HG03354 (cell line): Measurements from ENCODE around the gene NOD1.

Experiments
- ATAC-seq: cut with Tn5 transposase; IDR thresholded peaks from one replicate; pipeline ENCODE4 v1.9.1; 2021; ENCODE audit warnings: mild to moderate bottlenecking; ENCODE audit not compliant: unreplicated experiment, poor library complexity, severe bottlenecking

NOD1 gene

DNA sequence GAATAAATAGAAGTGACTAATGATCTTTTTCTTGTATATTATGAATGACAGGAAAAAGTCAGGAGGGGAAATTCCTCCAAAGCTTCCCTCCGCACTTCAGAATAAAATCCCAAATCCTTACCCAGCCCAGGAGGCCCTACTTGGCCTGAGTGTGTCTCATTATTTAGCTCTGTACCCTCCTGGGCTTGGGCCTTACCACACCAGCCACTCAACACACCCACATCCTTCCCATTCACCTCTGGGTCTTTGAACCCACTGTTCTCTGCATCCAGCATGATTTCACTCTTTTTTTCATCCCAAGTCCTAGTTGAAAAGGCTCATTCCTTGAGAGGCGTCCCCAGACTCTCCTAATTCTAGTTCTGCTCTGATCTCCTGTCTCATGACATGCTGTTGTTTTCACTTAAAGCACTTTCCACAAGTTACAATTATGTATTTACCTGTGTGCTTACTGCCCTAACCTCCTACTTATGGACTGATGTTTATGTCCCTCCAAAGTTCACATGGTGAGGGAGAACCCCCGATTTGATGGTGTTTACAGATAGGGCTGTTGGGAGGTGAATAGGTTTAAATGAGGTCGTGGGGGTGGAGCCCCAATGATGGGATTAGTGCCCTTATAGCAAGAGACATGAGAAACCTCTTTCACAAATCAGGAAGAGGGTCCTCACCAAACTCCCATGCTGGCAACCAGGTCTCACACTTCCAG is 6.4 kb downstream of the NOD1 start:
- no peak for ATAC-seq

DNA sequence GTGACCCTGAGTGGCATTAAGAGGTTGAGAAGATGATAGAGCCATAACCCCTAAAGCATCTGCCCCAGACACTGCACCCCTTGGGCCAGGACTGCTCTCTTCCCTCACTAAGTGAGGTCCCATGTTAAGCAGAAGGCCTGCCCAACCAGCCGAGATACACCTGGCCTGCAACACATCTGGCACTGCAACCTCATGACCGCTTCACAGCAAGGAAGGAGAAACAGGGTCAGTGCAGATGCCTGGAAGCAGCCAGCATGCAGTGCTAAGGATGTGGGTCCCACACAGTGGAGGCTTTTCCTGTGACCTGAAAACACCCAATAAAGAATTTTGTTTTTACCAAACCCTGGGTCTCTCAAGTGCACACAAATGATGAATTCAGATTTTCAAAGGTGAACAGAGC is 7.4 kb downstream of the NOD1 start:
- ATAC-seq, result no peak

DNA sequence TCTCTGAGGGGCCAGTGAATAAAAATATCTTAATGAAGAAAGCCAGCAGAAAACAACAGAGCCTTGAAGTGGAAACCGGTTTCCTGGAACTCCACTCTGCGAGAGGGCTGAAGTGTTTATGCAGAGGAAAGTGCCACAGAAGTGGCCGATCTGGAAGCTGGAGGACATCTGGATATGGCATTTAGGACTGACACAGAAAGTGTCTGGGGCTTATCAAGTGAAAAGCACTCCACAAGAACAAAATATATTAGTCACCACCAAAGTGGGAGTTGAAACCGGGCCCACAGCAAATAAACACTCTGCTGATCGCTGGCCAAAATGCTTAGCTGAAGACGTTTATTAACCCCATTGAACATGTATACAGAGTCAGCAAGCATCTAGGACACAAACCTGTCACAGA is 7.8 kb downstream of the NOD1 start:
- no peak for ATAC-seq

DNA sequence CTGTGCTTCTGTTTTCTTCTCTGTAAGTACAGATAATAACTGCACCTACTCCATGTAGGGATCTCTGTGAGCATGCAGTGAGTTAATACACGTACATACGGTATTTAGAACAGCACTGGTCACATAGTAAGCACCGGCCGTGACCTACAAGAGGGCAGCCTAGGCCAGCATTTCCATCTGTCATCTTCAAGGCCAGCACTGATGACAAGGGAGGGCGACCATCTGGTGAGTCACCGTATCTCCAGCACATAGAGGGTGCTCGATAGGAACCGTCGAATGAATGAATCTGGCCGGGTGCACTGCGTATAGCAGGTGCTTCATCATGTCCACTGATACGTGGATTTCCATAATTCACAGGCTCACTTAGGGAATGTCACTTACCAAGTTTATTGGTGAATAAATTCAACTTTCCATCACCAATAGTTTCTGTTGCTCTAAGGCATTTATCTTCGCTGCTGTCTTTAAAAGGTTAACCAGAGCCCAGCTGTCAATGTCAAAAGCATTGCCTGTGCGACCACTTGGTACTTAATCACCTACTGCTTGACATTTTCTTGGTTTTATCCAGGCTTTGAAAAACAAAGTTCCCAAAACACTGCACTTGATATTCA is 8.3 kb downstream of the NOD1 start:
- no peak for ATAC-seq

DNA sequence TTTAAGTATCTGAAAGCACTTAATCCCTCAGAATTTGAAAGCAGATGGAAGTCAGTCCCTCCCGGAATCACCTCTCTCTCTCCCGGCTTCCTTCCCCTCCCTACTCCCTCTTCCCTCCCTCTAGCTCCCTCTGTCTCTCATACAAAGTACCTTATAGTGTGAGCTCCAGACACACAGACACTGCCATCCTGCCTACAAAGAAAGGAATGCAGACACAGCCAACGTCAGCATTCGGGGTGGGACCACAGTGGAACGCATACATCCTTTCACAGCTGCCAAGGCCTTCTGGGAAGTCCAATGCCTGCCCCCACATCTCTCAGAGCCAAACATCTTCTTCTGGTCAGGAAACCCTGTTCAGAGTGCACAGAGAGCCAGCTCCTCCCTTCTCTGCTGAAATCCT is 9.3 kb downstream of the NOD1 start:
- no peak for ATAC-seq

DNA sequence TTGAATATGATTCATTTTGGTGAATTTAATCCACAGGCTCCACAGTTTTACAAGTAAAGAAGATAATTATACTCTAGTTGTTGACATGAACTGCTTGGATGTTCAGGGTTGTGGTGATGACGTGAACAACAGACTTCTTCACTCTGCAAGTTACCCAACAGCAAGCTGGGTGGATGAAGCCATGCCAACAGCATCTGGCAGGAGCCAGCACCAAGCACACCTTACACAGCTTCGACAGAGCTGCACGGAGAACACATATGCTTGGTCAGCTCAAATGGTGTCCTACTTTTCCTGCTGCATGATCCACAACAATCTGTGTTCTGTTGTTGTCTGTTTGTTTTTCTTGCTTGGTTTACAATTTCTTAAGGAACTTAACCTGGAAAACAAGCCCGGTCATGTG is 9.8 kb downstream of the NOD1 start:
- ATAC-seq, result no peak

DNA sequence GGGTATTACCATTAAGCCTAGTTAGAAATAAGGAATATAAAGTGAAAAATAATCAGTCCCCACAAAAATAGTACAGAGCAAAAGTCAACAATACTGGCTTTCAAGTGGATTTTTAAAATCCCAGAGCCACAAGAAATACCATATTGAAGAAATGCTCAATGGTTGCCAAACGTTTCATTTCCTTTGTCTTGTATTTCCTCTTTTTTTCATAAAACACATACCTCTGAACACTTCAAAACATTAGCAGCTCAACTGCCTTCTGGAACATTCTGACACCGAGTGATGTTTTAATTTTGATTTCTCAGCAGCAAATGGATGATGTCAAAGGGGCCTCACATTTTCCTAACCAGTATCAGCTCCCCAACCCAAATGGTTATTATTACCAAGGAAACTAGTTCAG is 10.5 kb downstream of the NOD1 start:
- no peak for ATAC-seq

DNA sequence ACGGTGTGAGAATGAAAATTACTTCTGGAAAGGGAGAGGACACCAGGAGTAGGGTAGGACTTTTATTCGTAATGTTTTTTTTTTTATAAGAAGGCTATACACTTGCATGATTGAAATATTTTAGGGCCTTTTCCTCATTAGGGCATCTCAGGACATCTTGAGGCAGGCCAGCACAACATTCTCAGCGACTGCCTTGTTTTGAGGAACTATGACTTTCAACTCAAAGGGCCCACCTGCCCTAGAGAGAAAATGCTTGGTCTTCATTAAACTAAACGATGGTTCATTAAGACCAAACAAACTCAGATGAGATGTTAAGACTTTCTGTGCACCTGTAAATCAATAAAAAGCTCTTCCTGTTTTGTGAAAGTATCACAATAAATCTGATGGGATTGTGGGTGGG is 11.3 kb downstream of the NOD1 start:
- ATAC-seq, result no peak

DNA sequence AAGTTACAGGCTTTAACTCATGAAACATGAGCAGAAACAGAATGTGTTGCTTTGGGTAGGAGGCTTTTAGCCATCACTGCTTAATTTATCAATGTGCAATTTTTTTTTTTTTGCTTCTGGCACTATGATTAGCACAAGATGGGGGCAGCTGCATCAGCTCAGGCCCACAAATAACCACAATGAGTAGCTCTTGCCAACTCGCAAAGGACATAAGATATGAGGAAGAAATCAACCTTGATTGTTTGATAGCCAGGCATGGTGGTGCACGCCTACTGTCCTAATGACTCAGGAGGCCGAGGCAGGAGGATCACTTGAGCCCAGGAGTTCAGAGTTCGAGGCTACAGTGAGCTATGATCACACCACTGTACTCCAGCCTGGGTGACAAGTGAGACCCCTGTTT is 12.3 kb downstream of the NOD1 start:
- ATAC-seq, result no peak

DNA sequence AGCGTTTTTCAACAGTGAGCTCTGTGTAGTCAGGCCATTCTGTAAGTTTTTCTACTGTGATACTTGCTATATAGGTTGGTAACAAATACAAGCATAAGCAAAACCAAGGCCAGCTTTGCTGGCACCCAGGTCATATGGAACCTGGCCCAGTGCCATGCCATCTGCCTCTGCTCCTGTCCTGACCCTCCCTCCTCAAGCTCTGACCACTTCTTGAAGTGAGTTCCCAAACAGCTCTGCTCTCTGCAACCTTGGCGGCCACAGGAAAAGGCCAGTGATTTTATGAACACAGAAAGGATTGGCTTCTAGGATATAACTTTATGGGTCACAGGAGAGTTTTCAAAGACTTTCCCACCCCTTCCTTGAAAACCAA is 12.8 kb downstream of the NOD1 start:
- ATAC-seq, result no peak

DNA sequence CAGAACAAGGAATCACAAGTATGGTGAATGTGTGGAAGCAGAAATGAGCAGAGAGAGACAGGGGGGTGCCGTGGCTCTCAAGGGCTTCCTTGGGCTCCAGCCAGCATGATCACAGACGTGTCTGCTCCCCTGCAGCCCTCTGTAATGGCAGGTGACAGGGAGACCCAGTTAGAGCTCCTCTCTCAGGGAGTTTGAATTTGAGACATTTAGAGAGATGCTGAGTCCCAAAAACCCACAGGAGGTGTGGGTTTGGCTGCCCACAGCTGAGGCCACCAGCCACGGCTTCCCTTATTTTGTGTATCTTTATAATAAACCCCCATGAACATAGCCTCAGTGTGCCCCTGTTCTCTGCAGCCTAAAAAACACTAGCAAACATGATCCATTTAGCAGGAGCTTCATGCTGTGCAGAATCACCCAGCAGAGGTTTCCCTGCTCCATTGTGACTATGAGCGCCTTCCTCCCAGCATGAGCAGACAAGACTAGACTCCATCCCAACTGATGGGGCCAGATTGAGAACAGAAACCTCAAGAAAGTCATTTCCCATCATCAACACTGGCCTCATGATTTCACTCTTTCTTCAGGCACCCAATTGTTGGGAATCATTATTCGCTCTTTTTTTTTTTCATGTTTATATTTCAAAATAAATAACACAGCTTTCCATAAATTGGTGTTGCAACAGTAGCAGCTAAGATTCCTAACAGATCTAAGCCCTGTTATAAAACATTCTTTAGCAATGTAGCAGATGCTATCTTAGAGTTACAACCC is 13.4 kb downstream of the NOD1 start:
- ATAC-seq, result no peak

DNA sequence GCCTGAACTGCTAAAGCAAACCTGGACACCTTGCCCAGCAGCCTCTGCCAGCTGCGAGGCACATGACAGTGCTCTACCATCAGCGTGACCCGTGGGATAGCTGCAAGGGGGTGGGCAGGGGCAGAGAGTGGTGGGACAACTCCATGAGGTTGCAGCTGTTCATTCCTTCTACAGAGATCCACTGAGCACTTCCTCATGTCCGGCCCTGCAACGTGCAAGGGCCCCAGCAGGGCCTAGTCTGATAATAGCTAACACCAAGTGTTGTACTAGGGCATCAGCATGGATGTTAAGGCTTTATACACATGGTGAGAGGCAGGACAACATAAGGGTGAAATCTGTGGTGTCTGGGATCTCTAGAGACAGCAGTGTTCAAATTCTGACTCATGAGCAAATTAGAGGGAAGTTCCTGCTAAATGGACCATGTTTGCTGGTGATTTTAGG is 14.3 kb downstream of the NOD1 start:
- peak; percentile 61 for ATAC-seq

DNA sequence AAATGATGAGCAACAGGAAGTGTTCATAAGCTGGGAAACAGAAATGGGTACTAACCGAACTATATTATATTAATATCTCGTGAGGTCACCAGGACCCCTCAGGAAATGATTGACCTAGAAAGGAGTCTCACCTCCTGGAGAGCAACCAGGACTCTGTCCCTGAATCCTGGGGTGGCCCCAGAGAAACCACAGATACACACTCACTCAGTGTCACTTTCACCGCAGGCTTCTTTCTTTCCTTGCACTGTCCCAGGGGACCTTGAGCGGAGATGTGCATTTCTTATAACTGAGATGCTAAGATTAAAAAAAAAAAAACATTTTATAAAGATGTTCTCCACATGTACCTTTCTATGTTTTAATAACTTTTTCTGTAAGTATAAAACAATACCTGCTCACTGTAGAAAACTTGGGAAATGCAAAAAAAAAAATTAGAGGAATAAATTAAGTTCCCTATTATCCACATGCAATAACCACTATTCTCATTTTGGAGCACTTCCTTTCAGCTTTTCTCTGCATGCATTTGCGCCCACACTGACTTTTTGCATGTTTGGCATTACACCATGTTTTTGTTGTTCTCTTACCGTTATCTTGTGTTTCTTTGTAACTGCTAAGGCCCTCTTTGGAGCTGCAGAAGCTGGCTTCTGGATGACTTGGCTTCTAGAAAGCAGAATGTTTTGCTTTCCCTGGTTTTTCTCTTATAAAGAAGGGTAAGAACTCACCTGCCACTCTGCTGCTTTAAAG is 15.0 kb downstream of the NOD1 start:
- peak; percentile 65 for ATAC-seq

DNA sequence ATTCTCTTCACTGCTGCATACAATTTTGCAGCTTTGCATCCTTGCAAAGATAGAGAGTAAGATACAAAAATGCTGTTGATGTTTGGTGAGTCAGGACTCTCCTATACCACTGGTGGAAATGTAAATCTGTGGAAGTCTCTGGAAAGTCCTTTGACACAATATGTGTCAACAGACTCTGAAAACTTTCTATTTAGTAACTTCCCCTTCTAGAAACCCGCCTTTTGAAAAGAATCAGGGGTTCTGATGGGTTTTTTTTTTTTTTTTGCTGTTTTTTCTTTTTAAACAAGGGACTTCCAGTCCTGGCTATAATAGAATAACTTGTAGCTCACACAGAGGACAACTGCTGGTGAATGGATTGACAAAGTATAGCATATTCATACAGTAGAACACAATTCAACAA is 16.4 kb downstream of the NOD1 start:
- no peak for ATAC-seq

DNA sequence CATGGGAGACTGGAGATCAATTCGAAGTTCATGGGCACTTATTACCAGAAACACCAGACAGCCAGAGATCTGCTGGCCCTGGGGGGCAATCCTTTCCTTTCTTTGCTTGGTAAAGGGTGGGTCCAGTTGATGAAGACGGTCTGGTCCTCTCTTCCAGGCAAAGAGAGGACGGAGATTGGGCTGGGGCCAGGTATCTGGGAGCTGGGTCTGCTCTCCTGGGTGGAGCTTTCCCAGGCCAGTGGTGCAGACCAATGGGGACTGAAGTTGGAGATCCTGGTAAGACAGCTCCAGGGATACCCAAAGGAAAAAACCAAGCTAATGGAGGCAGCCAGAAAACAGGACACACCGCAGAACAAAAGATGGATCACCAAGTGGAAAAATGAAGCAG is 18.3 kb downstream of the NOD1 start:
- no peak for ATAC-seq

DNA sequence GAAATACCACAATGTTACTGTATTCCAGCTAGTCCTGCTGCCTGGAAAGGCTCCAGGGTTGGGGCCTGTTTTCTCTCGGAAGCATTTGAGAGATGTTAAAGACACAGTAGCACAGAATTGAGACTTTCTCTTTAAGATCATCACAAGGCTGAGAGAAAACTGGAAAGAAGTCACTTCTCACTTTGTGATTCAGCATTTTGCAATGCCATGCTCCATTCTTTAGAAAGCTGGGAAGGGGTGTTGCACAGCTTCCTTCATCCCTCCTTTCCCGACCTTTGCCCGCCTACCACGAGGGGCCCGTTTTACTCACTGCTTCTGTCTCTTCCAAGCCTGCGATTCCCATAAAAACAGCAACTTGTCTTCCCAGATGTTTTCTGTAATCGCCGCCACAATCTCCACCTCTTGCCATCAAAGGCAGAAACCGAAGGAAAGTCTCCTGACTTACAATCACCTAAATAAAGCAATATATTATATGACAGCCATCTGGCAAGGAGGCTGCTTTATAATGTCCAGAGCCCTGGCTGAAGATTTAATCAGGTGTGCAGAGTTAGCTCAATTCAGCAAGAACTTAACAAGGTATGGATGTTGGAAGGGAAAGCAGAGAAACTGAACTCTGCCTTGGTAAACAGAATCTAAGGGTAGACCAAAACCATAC is 18.9 kb downstream of the NOD1 start:
- no peak for ATAC-seq

DNA sequence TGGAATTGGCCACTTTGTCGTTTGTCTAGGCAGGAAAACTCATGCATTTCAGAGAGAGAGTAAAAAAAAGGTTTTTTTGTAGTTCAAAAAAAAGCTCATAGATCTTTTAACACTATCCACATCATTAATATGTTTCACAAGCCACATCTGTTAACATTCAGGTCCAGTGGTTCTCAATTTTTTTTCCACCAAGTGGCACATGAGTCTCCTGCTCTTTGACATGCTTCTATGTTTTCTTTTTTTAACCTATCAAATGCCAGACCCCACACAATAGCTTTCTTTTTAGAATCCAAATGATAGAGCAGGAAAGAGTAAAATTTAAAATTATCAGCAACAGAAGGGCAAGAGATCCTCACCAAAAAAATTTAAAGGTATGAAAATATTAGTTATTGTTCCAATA is 20.3 kb downstream of the NOD1 start:
- ATAC-seq, result no peak

DNA sequence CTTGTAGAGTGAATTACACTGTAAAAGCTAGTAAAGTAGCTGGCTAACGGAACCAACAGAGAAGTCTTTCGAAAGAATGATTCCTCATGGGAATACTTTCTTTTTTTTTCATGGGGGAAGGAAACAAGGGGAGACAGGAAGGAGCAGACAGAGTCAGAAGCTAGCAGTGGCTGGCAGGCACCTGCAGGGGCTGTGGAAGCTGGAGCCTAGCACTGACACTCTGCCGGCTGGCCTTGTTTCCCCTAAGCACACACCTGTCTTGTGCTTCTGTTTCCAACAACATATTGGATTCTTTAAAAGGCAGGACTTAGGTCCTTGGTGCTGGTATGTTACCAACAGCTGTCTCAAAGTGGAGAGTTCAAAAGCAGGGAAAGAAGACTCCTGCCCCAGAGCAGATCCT is 24.7 kb downstream of the NOD1 start:
- no peak for ATAC-seq

DNA sequence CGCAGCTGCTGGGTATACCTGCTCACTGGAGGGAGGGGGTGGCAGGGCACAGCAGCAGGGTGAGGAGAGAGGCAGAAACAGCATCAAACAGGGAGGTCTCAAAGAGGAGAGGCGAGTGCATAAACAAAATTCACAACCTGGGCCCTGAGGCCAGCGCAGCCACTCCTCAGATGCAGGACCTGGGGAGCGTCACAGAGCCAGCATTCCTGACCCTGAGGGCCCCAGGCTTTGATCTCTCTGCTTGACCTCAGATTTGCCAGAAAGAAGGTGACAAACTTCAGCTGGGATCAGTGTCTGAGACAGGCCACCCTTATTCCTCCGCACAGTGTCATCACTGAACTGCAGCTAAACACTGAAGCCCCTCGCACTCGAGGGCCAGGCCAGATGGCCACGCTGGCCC is 25.6 kb downstream of the NOD1 start:
- ATAC-seq, result no peak

DNA sequence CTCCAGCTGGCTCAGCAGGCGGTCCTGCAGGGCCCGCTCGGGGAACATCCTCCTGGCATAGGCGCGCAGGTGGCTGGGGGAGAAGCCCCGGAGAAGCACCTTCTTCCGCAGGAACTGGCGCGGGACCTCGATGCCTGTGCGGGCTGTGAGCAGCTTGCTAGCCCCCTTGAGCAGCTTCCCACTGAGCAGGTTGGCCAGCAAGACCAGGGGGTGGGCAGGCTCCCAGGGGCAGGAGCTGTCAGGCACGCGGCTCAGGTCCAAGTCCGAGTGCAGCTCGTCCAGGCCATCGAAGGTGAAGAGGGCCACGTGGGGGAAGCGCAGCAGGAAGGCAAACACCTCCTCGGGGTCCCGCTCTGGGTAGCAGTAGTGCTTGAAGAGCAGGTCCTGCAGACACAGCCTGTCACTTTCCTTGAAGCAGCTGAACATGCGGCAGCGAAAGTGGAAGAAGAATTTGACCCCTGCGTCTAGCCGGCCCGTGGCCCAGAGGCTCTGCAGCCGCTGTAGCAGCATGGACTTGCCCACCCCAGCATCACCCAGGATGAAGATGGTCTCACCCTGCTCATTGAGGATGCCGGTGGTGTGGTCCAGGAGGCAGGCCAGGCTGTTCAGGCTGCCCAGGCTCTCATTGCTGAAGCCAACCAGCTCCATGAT is 26.2 kb downstream of the NOD1 start:
- no peak for ATAC-seq
